DND-41 (cell line): ENCODE results near the gene COQ6.
"Not testable (repeated sequence)": the region's sequence is repeated elsewhere in the genome, so short reads cannot be mapped to it uniquely, and the experiment has no call there.

Experiments
- ATAC-seq: fragments of 200-7000 bp; cut with Tn5 transposase; 3 replicates; pipeline ENCODE4 v1.9.1; 2021; ENCODE audit warnings: low read depth; ENCODE audit not compliant: insufficient read depth
- DNase-seq: peaks from one replicate; pipeline ENCODE4 v3.0.0-alpha.2; 2020
- H2AFZ ChIP-seq: 2 replicates; pipeline ENCODE4 v1.6.0; 2012; ENCODE audit warnings: low read depth, low read length
- H3K27ac ChIP-seq: 2 replicates; pipeline ENCODE4 v1.5.1; 2012; ENCODE audit warnings: low read length, inconsistent platforms
- H3K27me3 ChIP-seq: fragments of 200-600 bp; sonication (generic); 2 replicates; pipeline ENCODE4 v1.6.0; 2012; ENCODE audit warnings: low read length, mild to moderate bottlenecking, inconsistent platforms; ENCODE audit not compliant: insufficient read depth, poor library complexity
- H3K36me3 ChIP-seq: 2 replicates; pipeline ENCODE4 v1.5.1; 2012; ENCODE audit warnings: low read length, inconsistent platforms; ENCODE audit not compliant: insufficient read depth
- H3K4me1 ChIP-seq: 2 replicates; pipeline ENCODE4 v1.5.1; 2012; ENCODE audit warnings: mild to moderate bottlenecking, low read length; ENCODE audit not compliant: insufficient read depth
- H3K4me2 ChIP-seq: 2 replicates; pipeline ENCODE4 v1.6.0; 2012; ENCODE audit warnings: mild to moderate bottlenecking, moderate library complexity, low read length, inconsistent platforms; ENCODE audit not compliant: insufficient read depth
- H3K4me3 ChIP-seq, 2 experiments: fragments of 200-600 bp in 1 of 2; shearing (Covaris generic) in 1 of 2; 2 replicates each; pipeline ENCODE4 v1.5.1; 2012 to 2016; ENCODE audit warnings: inconsistent platforms in 2 of 2, low read length in 2 of 2, mild to moderate bottlenecking in 2 of 2, low read depth in 1 of 2, moderate library complexity in 1 of 2
- H3K79me2 ChIP-seq: 2 replicates; pipeline ENCODE4 v1.6.0; 2012; ENCODE audit warnings: low read length, inconsistent platforms; ENCODE audit not compliant: insufficient read depth
- H3K9ac ChIP-seq: 2 replicates; pipeline ENCODE4 v1.6.0; 2012; ENCODE audit warnings: low read depth, mild to moderate bottlenecking, inconsistent platforms, low read length, moderate library complexity
- H3K9me3 ChIP-seq: 2 replicates; pipeline ENCODE4 v1.5.1; 2012; ENCODE audit warnings: low read length, moderate library complexity, mild to moderate bottlenecking, inconsistent platforms; ENCODE audit not compliant: insufficient read depth, severe bottlenecking
- H4K20me1 ChIP-seq: 2 replicates; pipeline ENCODE4 v1.6.0; 2012; ENCODE audit warnings: low read length; ENCODE audit not compliant: insufficient read depth
- CTCF ChIP-seq: IDR thresholded peaks from 2 replicates; pipeline ENCODE4 v1.5.1; 2012; ENCODE audit warnings: borderline replicate concordance, low read length, moderate library complexity, mild to moderate bottlenecking; ENCODE audit not compliant: poor library complexity, severe bottlenecking; ENCODE audit errors: extremely low read depth
- EZH2 ChIP-seq: IDR thresholded peaks from 3 replicates; pipeline ENCODE4 v1.6.1; 2012; ENCODE audit warnings: borderline replicate concordance, low read depth, mild to moderate bottlenecking, moderate library complexity, low read length, inconsistent platforms; ENCODE audit not compliant: severe bottlenecking

Gene COQ6

DNA sequence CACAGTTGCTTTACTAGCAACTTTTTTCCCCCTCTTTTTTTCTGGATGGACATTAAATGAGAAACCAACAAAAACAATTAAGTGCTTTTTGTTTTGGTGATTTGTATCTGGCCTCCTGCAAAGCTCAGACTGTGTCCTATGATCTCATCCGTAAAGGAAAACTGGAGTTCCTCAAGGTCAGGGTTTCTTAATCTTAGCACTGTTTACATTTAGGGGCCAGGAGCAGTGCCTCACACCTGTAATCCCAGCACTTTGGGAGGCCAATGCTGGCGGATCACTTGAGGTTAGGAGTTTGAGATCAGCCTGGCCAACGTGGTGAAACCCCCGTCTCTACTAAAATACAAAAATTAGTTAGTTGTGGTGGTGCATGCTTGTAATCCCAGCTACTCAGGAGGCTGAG lies 41.0 kb downstream of the COQ6 start:
- H3K9me3 ChIP-seq = no peaks in the 10 kb centered on the region
- TF ChIP-seq CTCF = no peak
- no peak for TF ChIP-seq EZH2

DNA sequence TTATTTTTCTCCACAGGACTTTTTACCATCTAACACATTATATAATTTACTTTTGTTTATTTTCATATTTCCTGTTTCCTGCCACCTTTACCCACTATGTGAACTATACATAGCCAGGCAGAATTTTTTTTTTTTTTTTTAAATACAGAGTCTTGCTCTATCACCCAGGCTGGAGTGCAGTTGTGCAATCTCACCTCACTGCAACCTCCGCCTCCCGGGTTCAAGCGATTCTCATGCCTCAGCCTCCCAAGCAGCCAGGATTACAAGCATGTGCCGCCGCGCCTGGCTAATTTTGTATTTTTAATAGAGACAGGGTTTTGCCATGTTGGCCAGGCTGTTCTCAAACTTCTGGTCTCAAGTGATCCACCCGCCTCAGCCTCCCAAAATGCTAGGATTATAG lies 44.8 kb downstream of the COQ6 start:
- not testable (repeated sequence) for H3K27me3 ChIP-seq

More for the DNA sequence above, 41.0 kb downstream of the COQ6 start:
- Histone ChIP-seq H3K9ac (no peak overlapping the region), H3K79me2 (no peaks in the 10 kb centered on the region), H3K27ac (no peak overlapping the region), H3K4me3 (no peak overlapping the region), H3K4me1 (no peaks in the 10 kb centered on the region), H3K27me3 (no peaks in the 10 kb centered on the region), H4K20me1 (no peaks in the 10 kb centered on the region), H3K36me3 (peaks cover 20% of the 10 kb centered on the region; the same call in 1 of the 2 replicates), H3K4me2 (no peak overlapping the region), H2AFZ (no peak overlapping the region)
- ATAC-seq (no peak), DNase-seq (no peak)

DNA sequence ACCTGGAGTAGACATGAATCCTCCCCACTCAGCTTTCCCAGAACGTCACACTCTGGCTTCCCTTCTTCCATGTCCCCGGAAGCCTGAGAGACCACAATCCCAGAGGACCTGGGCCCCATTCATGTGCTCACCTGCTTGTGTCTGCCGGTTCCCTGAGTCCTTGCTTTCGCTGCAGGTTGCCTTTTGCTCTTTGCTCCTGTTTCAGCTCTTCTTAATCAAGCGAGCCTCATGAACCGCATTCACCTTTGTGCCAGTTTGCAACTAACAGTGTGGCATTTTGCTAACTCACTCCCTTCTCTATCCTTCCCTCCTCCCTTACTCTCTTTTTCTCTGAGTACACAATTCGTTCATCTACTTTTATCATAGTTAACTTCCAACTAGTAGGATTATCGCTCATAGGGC lies 45.9 kb downstream of the COQ6 start:
- Histone ChIP-seq H3K79me2 (no peaks in the 10 kb centered on the region), H3K4me2 (no peak overlapping the region), H2AFZ (no peak overlapping the region), H3K9ac (no peak overlapping the region), H3K4me1 (no peaks in the 10 kb centered on the region), H3K4me3 (no peak overlapping the region), H3K36me3 (peaks cover 12% of the 10 kb centered on the region; the same call in 1 of the 2 replicates), H3K27ac (no peak overlapping the region), H4K20me1 (no peaks in the 10 kb centered on the region), H3K9me3 (no peaks in the 10 kb centered on the region), H3K27me3 (no peaks in the 10 kb centered on the region)
- TF ChIP-seq CTCF (no peak), EZH2 (no peak)
- DNase-seq = no peak
- no peak for ATAC-seq

More for the DNA sequence above, 44.8 kb downstream of the COQ6 start:
- not testable (repeated sequence) for H4K20me1 ChIP-seq, H3K79me2 ChIP-seq, H2AFZ ChIP-seq, H3K9ac ChIP-seq, H3K9me3 ChIP-seq, DNase-seq, H3K4me2 ChIP-seq, H3K27ac ChIP-seq, ATAC-seq, H3K4me3 ChIP-seq, H3K4me1 ChIP-seq
- H3K36me3 ChIP-seq = peaks cover 12% of the 10 kb centered on the region; the same call in 1 of the 2 replicates

DNA sequence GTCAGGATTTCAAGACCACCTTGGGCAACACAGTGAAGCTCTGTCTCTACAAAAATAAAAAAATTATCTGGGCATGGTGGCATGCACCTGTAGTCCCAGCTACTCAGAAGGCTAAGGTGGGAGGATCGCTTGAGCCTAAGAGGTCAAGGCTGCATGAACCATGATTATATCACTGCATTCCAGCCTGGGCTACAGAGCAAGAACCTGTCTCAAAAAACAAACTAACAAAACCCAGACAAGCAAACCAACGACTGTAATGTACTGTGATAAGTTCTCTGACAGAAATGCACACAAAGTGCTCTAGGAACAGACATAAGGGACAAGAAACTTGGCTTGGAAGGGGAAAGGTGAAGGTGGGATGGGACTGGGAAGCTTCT lies 46.6 kb downstream of the COQ6 start:
- H3K79me2 ChIP-seq = no peaks in the 10 kb centered on the region
- no peak for TF ChIP-seq EZH2
- no peak for TF ChIP-seq CTCF
- no peak overlapping the region for H3K27ac ChIP-seq
- no peak overlapping the region for H3K9ac ChIP-seq
- no peak for ATAC-seq
- DNase-seq = no peak
- no peaks in the 10 kb centered on the region for H3K4me1 ChIP-seq
- H4K20me1 ChIP-seq = no peaks in the 10 kb centered on the region
- H3K36me3 ChIP-seq = peaks cover 12% of the 10 kb centered on the region; the same call in 1 of the 2 replicates
- no peaks in the 10 kb centered on the region for H3K9me3 ChIP-seq
- no peak overlapping the region for H3K4me3 ChIP-seq
- no peak overlapping the region for H3K4me2 ChIP-seq
- H2AFZ ChIP-seq = no peak overlapping the region
- H3K27me3 ChIP-seq = no peaks in the 10 kb centered on the region
